Ishikawa (cell line): Measurements from ENCODE around the gene METTL25B.

ENCODE experiments used
- CEBPB ChIP-seq: IDR thresholded peaks from 2 replicates; pipeline ENCODE4 v1.6.1; 2012
- CREB1 ChIP-seq: IDR thresholded peaks from 2 replicates; pipeline ENCODE4 v1.6.1; 2012; ENCODE audit warnings: low read depth
- EGR1 ChIP-seq: IDR thresholded peaks from 2 replicates; pipeline ENCODE4 v1.6.1; 2012
- EP300 ChIP-seq: IDR thresholded peaks from 2 replicates; pipeline ENCODE4 v1.6.1; 2012; ENCODE audit warnings: borderline replicate concordance
- FOXM1 ChIP-seq: IDR thresholded peaks from 2 replicates; pipeline ENCODE4 v1.6.1; 2012; ENCODE audit warnings: low read depth, borderline replicate concordance
- NFIC ChIP-seq: IDR thresholded peaks from 2 replicates; pipeline ENCODE4 v1.6.1; 2012
- RAD21 ChIP-seq: IDR thresholded peaks from 2 replicates; pipeline ENCODE4 v1.6.1; 2012; ENCODE audit warnings: low read depth
- TAF1 ChIP-seq: IDR thresholded peaks from 2 replicates; pipeline ENCODE4 v1.6.1; 2012; ENCODE audit warnings: low read depth, mild to moderate bottlenecking
- TCF12 ChIP-seq: IDR thresholded peaks from 2 replicates; pipeline ENCODE4 v1.6.1; 2012; ENCODE audit warnings: low read depth
- TEAD4 ChIP-seq: IDR thresholded peaks from 2 replicates; pipeline ENCODE4 v1.6.1; 2012
- USF1 ChIP-seq: IDR thresholded peaks from 2 replicates; pipeline ENCODE4 v1.6.1; 2012
- YY1 ChIP-seq: IDR thresholded peaks from 2 replicates; pipeline ENCODE4 v1.6.1; 2012; ENCODE audit warnings: low read depth
- ZBTB7A ChIP-seq: IDR thresholded peaks from 2 replicates; pipeline ENCODE4 v1.6.1; 2012; ENCODE audit warnings: low read depth
- TF ChIP-seq, protein P1 (sequence below): IDR thresholded peaks from 2 replicates; pipeline ENCODE4 v1.6.1; 2012
- TF ChIP-seq, protein P2 (sequence below): IDR thresholded peaks from 2 replicates; pipeline ENCODE4 v1.6.1; 2012; ENCODE audit warnings: low read depth, mild to moderate bottlenecking

METTL25B gene

DNA sequence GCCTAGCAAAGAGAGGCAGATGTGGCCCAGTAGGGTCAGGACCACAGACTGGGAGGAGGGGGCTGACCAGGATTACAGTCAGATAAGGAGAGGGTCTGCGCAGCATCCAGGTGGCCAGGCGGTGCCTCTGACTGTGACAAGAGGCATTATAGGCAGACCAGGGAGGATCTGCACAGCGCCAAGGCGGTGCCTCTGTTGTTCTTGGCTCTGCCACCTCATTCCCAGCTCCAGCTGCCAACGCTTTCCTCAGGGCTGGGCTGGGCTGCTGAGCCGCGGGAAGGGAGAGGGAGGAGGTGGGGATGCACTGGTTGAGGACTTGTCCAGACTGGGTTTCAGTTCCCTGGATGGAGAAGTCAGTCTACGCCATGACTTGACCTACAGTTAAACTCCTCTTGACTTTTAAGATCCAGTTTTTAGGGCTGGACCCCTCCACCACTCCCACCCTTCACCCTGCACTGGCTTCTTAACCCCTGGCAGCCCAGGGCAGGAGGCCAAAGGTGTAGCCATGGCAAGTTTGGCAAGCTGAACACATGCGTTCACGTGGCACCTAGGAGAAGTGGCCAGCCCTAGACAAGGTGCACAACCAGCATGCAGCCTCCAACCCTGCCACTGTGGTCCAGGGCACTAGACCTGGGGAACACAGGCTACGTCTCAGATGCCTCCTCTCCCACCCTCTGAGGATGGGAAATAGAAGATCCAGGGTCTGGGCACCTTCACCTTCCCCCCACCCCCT is 18.3 kb upstream of the METTL25B start:
- TF ChIP-seq TAF1 (no peak), NFIC (0 out of 2 replicates have a peak, but pooled peaks have one; percentile 32)

DNA sequence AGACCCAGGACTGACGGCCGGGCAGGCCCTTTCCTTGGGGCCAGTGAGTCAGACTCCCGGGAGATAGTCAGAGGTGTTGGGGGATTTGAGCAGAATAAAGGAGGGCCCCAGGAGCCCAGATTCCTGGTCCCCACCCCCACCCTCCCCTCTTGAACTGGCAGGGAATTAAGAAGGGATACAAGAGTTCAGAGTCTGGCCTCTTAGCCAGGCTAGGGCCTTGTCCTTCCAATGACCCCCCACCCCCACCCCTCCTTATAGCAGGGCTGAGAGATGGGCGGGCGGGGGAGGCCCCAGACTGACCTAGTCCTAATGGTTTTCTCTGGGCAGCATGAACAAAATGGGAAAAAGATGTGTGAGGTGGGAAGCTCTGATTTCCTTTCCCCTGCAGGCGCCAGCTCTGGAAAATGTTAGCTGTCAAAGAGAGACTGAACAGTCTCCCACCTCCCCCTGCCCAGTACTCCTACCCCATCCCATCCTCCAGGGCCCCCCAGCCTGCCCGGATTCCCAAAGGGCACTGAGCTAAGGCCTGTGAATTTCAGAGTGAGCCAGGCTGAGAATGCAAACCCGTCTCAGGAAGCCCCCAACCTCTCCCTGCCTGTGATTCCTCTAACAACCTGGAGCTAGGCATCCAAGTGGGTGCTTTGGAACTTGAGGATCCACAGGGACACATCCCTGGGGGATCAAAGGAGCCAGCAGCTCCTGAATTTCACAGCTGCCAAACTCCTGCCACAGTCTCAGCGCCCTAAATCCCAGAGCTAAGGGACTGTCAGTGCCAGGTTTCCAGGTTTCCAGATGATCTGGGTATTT is 17.1 kb upstream of the METTL25B start:
- TF ChIP-seq TEAD4 (no peak), TCF12 (no peak), ZBTB7A (no peak), CEBPB (no peak), NFIC (no peak), YY1 (no peak), EP300 (no peak), TAF1 (no peak), USF1 (no peak), CREB1 (no peak), EGR1 (no peak), RAD21 (no peak), FOXM1 (no peak)
- TF ChIP-seq, protein P1, sequence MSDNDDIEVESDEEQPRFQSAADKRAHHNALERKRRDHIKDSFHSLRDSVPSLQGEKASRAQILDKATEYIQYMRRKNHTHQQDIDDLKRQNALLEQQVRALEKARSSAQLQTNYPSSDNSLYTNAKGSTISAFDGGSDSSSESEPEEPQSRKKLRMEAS, result no peak
- TF ChIP-seq, protein P2, sequence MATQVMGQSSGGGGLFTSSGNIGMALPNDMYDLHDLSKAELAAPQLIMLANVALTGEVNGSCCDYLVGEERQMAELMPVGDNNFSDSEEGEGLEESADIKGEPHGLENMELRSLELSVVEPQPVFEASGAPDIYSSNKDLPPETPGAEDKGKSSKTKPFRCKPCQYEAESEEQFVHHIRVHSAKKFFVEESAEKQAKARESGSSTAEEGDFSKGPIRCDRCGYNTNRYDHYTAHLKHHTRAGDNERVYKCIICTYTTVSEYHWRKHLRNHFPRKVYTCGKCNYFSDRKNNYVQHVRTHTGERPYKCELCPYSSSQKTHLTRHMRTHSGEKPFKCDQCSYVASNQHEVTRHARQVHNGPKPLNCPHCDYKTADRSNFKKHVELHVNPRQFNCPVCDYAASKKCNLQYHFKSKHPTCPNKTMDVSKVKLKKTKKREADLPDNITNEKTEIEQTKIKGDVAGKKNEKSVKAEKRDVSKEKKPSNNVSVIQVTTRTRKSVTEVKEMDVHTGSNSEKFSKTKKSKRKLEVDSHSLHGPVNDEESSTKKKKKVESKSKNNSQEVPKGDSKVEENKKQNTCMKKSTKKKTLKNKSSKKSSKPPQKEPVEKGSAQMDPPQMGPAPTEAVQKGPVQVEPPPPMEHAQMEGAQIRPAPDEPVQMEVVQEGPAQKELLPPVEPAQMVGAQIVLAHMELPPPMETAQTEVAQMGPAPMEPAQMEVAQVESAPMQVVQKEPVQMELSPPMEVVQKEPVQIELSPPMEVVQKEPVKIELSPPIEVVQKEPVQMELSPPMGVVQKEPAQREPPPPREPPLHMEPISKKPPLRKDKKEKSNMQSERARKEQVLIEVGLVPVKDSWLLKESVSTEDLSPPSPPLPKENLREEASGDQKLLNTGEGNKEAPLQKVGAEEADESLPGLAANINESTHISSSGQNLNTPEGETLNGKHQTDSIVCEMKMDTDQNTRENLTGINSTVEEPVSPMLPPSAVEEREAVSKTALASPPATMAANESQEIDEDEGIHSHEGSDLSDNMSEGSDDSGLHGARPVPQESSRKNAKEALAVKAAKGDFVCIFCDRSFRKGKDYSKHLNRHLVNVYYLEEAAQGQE, result no peak

- TF ChIP-seq, protein P2, result no peak
These were observed 15.6 kb upstream of the METTL25B start for GRCh38 chr1:156712626-156713025.

DNA sequence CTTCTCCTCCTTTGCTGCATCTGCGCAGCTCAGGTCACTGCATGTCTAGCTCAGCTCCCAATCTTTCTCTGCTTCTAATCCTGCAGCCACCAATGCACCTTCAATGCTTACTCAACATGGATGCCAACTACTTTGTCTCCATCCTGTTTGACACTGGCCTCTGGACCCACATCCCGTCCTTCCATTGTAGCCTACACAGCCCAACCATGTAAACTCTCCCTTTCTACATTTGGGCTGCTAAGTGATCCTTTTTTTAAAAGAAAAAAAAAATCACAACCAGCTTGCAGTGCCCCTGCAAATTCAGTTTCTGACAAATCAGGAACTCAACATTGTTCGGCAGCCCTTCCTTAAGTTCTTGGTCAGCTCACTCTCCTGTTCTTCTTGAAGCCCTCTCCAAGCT is 13.4 kb upstream of the METTL25B start:
- TF ChIP-seq EP300, result no peak
- TF ChIP-seq CEBPB, result no peak
- no peak for TF ChIP-seq RAD21
- no peak for TF ChIP-seq EGR1
- TF ChIP-seq, protein P2, result no peak
- TF ChIP-seq TEAD4, result no peak
- no peak for TF ChIP-seq ZBTB7A
- TF ChIP-seq NFIC, result no peak
- TF ChIP-seq FOXM1, result no peak
- no peak for TF ChIP-seq YY1
- TF ChIP-seq, protein P1, result no peak
- no peak for TF ChIP-seq TAF1
- TF ChIP-seq TCF12, result no peak
- no peak for TF ChIP-seq CREB1

DNA sequence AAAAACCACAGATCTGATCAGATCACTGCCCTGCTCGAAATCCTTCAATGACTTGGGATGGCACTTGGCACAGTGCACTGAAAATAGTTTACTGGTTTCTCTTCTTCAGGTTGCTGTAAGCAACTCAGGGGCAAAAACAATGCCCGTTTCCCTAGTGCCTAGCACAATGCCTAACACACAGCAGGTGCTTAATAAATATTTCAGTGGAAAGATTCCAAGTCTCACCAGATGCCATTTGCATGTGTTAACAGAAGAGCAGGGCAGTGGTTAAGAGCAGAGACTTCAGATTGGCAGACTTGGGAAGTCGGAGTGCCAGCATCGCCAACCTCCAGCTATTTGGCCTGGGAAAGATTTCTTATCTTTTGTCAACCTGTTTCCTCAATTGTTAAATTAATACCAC is 10.9 kb upstream of the METTL25B start:
- TF ChIP-seq NFIC, result peak; percentile 50; the same call in 1 of the 2 replicates
- no peak for TF ChIP-seq EGR1
